GM21737 (cell line): ENCODE results near the gene TMEM185B.
"Not testable (repeated sequence)": the region's sequence is repeated elsewhere in the genome, so short reads cannot be mapped to it uniquely, and the experiment has no call there.

Source experiments
- ATAC-seq: cut with Tn5 transposase; IDR thresholded peaks from one replicate; pipeline ENCODE4 v1.9.1; 2021; ENCODE audit warnings: mild to moderate bottlenecking, moderate library complexity; ENCODE audit not compliant: unreplicated experiment

The TMEM185B gene

DNA sequence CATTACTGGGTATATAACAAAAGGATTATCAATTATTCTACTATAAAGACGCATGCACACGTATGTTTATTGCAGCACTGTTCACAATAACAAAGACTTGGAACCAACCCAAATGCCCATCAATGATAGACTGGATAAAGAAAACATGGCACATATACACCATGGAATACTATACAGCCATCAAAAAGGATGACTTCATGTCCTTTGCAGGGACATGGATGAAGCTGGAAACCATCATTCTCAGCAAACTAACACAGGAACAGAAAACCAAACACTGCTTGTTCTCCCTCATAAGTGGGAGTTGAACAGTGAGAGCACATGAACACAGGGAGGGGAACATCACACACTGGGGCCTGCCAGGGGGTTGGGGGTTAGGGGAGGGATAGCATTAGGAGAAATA, 12.0 kb upstream of the TMEM185B start:
- ATAC-seq, result not testable (repeated sequence)

DNA sequence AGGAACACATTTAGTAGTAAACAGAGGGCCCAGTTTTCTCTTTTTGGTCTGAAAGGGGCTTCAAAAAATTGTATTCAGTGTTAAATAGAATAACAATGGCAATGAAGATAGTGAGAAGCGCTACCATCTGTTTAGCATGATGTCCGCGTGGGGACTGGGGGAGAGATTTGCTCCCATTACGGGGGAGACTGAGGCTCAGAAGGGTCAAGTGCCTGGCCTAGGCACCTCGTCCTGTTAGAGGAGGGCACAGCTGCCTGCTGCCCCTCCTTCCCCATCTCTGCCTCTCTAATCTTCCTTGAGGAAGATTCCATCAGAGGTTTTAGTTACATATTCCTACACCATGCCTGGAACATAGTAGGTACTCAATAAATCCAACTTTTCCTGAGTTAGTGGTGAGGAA, 10.1 kb upstream of the TMEM185B start:
- ATAC-seq, result no peak

DNA sequence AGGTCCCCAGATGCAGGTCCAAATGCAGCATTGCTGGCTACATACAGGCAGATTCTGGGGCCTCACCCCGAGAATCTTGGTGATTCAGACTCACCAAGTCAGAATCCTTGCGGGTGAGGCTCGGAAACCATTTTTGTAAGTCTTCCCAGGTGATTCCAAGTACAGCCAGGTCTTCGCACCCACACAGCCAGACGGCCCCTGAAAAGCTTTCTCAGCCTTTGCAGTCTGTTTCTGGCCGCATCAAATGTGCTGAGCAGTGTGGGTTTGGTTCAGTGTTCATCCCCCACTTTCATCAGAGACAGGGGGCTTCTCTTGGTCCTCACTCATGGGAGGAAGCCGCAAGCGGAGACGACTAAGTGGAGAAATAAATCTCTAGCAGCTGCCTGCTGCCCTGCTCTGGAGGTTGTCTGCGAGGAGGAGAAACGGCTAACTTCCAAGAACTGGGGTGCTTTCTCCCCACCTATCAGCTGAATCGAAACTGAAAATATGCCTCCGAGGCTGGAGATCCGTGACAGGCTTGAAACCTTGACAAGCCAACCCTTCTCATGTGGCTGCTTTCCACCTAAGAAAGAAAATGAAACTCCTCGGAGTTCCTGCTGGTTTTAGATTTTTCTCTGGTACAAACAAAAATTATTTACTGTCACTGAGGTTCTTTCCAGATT, 8.9 kb upstream of the TMEM185B start:
- ATAC-seq, result peak; percentile 82

DNA sequence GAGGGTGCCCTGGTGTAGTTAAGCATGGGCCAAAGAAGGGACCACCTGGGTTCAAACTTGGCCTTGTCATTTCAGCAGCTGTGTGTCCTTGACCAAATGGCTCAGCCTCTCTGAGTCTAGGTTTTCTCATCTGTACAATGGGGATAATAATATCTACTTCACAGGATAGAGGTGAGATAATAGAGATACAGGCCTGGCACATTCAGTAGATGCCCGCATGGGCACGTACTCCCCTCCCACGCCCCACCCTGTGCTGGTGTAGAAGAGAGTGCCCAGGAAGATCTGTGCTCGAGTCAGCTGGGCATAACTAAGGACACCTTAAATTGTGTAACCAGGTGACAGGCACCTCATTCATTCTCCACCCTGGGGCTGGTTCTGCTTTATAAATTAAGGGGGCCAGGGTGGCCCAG, 8.4 kb upstream of the TMEM185B start:
- ATAC-seq, result peak; percentile 12

DNA sequence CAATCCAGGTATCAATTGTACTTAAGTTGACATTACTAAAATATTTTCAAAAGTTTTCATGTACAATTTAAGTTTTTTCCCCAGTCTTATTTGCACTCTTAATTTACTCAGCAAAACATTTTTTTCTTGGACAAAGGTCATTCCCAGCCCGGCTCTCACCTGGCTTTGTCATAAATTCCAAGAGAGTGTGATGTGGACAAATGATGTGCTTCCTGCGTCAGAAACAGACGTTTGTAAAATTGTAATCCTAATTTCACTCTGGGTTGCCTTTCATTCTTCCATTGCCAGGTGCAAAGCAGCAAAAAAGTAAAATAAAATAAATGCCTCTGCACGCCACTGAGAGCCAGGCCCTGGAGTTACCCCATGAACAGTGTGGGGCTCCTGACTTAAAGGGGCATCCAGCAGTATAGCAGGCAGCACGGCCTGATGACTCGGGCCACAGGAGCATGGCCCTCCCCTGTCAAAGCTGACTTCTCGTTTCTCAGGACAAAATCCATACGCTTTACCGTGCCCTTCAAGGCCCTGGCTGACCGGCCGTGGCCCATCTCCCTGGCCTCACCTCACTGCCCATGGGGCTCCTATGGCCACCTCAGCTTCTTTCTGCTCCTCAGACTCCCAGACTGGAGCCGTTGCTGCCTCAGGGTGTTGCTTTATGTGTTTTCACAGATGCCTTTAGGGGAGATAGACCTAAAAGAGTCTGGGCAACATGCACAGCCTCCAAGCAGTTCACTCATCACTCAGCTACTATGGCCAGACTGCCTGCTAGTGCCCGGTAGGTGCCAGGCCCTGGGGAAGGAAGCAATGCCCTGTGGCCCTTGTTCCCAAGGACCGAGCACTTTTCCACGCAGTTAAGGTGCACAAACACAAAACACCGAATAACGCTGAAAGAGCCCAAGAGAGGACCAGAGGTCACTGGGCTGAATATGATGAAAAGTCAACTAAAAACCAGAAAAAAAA, 7.6 kb upstream of the TMEM185B start:
- no peak for ATAC-seq

DNA sequence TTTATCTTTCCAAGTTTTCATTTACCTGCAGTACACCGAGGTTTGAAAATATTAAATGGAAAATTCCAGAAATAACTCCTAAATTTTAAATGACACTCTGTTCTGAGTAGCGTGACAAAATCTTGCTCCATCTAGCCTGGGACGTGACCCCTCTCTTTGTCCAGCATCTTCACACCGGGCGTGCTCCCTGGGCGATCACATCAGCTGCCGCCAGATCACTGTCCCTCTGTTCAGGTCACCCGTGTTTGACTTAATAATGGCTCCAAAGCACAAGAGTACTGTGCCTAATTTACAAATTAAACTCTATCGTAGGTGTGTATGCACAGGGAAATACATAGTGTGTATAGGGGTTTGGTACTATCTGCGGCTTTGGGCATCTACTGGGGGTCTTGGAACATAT, 6.1 kb upstream of the TMEM185B start:
- ATAC-seq, result no peak

DNA sequence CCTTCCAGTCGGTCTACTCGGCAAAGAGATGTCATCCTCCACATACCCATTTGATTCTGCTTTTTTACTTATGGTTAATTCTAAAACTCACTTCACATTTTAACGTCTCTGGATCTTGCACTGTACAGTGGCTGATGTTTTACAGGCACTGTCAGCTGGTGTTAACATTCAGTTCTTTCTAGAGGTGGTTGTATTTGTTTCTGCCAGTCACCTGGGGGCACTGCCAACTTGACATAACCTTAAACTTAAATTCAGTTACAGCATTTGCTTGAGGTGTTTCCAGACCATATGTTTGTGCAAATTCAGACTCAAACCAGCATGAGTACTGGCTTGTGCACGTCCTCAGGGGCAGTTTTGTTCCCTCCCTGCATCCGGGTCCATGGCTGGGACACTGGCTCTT, 5.3 kb upstream of the TMEM185B start:
- no peak for ATAC-seq

DNA sequence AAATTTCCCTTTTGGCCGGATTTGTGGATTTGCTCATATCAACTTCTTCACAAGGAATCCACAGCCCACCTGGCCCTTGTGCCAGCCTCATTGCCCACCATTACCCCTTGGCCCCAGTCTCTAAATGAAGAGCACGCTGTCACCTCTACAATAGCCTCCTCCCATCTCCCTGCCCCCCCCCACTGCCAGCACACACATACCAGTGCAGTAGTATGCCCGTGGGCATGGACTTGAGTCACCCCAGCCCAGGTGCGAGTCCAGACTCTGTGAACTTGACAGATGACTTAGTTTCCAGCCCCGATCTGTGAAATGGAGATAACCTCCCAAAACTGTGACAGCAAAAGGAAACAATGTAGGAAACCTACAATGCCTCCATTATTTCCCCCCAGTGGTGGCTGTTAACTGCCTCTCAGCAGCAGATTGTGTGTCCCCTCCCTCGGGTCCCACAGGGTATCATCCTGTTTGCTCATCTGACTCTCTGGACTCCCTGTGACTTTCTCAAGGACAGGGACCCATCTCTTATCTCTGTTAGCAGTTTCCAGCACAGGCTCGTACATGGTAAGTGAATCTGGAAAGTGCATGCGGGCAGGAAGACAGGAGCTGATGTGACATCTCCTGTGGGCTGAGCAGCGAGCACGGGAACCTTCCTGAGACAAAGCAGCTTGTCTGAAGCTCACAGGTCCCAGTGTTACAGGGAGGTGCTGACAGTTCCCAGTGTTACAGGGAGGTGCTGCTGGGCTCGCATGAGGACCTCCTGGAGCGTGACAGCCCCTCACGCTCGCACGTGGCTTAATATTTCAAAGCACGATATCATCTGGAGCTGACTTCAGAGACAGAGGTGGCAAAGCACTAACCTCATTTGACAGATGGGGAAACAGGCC, 4.2 kb upstream of the TMEM185B start:
- no peak for ATAC-seq

DNA sequence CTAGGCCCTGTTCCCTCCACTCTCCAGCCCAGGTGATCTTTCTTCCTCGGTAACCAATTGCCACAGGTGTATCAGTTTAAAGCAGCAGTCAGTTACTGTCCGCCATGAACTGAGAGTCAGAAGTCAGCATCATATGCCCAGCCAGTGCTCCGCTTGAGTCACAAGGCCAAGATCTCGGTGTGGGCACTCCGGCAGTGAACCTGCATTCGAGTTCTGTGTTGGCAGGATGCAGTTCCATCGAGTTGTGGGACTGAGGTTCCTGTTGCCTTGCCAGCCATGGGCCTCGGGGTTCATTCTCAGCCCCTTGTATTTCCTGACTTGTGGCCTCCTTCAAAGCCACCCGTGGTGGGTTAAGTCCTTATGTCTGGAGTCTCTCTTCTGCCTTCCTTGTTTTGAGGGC, 3.1 kb upstream of the TMEM185B start:
- no peak for ATAC-seq

DNA sequence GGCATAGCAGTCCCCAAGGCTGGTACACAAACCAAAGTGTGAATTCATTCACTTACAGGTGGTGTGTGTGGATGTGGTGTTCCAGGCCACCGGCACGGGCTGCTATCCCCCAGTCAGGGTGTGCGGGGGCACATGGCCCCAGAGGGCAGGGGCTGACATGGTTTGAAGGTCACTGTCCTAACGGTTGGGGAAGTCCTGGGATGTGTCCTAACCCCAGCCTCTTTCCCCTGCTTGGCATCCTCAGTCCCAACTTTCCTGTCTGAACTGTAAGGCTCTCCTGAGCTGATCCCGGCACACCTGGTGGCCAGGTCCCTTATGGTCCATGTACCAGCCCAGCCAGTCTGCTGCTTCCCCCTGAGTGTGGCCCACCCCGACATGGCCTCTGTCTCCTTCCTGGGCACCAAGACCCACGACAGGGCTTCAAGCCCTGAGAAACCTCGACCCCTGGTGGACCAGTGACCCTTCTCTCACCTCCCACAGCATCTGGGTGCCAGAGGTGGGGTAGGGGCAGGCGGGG, 2.4 kb upstream of the TMEM185B start:
- ATAC-seq, result no peak

DNA sequence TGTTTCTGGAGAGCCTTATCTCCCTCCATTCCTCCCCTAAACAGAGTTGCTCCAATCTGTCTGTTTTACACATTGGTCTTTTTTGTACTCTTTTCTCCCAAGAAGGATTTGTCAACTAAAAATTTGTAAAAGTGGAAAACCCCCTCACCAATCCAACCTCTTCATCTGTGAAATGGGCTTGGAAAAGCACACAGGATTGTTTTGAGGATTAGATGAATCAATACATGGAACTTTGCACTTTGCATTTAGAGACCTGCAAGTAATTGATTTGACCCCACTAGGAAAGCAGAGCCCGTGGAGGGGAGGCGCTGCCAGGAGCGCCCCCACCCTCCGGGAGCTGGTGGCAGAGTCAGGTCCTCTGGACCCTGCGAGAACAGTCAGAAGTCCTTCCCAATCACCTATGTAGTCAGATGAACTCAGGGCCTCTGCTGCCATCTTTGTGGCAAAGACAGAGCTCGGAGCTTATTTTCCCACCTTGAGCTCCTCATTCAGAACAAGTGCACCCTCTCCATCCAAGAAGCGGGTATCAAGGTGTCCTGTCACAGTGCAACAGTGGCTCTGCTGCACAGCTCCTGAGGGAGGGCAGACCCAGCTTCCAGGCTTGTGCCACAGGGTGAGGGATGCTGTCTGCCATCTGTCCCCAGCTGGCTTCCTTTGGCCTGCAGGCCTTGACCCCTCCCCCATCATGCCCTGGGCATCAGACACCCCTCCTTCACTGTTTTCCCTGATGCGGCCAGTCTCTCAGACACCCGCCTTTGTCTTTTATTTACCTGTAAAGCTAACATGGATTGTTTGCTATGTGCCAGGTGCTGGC, 1.7 kb upstream of the TMEM185B start:
- ATAC-seq, result no peak

DNA sequence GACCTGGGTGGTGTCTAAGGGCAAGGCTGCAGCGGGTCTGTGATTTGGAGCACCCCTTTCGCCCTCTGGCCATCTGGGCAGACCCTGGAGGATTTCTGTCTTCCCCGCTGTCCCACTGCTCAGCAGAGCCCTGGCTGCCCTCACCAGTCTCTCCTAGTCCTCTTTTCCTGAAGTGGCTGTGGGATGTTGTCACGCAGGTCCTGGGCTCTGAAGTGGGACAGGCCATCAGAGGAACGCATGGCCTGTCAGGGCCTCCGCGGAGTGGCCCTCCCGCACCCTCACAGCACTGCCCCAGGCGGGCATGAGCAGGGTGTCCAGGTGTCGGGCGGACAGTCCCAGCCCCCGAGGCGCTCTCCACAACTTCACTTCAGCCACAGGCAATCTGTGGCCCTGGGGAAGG, 1.1 kb upstream of the TMEM185B start:
- ATAC-seq, result no peak

DNA sequence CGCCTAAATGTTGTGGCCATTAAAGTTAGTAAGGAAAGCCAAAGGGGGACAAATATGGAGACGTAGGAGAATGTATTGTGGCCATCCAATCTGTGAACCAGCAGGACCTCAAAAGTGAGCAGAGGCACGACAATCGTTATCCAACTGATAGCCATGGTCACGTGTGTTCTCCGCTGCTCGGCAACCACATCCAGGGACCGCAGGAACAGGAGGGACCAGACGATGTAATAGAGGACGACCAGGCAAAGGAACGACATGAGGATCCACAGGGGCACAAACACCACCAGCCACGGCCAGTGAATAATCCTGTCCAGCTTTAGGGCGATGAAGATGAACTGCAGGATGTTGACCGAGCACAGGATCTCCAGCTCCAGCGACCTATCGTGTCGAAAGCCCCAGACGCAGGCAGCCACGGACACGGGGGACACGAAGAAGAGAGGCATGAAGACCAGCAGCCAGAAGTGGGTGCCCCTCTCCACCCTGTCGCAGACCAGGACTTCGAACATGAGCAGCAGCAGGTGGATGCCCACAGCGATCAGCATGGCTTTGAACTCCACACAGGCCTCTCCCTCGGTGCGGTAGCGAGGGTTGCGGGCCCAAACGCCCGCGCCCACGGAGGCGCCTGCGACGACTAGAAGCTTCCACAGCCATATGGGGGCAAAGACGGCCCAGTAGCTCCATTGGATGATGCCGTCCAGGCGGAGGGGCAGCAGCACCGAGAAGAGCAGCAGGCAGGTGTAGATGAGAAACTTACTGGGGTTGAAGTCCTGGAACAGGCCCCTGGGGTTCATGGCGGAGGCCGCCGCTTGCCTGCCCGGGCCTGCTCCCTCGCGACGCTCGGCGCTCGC, 790 bp downstream of the TMEM185B start:
- no peak for ATAC-seq

DNA sequence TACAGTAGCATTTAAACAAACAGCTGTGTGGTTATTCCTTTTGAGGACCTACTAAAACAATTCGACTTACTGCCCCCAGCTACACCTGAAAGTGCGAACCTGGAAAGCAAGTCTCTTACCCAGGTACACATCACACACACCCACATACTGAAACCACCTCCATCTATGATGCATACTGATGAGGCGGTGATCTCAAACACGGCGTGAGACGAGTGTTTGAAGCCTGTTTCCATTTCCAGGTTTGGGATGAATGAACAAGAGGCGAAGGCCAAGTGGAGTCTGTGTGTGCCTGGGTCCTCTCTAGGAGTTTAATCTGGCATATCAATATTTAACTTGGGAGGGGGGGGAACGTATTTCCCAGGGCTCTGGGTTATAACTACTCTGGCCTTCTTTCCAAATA, 1.6 kb downstream of the TMEM185B start:
- ATAC-seq, result no peak

DNA sequence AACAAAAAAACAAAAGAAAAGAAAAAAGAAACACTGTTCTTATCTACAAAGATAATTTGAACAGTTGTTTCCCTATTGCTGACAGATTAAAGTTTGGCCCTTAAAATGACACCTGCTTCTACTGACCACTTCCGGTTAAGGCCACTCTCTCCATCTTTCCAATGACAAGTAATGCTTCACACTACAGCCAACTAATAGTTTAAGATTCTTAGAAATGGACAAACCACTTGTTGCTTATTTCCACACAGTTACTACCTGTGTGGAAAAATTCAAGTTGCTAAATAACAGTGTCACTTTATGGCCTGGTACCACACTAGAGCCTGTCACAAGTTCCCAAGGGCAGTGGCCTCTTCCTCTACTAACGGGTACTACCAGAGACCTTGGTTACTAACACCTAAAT, 2.4 kb downstream of the TMEM185B start:
- no peak for ATAC-seq

DNA sequence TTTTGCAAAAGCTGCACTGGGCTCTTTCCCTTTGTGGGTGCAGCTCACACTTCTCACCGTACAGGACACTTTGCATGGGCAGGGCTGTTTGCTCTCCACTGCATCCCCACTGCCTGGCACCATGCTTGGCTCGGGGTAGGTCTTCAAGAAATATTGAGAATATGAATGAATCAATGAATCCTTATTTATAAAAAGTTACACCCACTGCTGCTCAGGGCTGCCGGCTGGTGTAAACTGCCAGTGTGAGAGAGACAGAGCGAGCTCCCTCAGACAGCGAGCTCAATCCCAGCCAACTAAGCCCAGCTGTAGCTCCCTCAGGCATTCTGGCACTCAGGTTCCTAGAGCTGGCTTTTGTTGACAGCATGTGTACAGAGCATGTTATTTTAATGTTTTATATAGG, 3.4 kb downstream of the TMEM185B start:
- no peak for ATAC-seq

DNA sequence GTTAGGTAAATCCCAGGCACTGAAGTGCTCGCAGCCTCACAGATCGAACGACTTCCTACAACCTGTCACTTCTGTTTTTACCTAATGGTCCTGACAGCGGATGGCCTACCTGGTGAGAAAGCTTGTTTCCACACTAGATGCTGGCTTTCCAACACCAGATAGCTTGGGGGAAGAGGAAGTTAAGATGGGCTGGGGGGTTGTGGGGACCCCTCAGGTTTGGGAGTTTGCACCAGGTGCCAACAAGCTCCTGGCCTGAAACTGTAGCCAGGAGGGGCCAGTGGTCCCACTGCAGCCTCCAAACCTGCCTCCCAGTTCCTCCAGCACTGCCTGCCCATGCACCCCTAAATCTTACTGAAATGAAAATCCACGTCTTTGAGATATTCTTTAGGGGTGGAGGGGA, 3.9 kb downstream of the TMEM185B start:
- ATAC-seq, result no peak

DNA sequence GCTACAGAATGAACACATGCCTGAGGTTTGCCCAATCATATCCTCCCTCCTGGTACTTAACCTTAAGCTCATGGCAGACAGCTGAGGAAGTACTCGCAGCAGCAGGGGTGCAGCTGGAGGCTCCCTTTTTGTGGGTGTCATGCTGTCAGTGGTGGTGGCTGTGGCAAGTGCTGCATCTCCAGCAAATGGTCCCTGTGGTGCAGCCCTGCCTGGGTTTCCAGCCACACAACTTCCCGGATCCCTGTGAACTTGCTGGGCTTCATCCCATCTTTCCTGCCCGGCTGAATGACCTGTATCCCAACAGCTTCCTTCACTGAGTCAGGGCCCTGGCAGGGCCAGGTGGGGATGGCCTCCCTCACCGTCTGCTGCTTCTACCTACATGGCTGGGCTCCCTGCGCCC, 5.0 kb downstream of the TMEM185B start:
- ATAC-seq, result no peak

DNA sequence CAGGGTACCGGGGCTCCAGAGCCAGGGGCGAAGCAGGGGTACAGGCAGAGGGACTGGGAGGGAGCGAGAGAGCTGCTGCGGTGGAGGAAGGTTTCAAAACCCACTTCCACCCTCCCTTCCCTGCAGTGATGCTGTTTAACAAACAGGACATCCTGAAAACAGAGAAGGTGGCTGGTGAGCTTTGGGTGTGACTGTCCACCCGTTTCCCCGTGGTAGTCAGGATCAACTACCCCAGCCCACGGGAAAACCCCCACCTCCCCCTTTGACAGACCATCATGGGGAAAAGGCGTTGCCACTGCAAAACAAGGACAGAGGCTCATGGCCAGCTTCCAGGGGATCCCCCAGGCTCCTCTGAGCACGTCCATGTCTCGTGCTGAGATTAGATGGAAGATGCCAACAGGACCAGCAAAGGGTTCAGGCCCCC, 12.9 kb downstream of the TMEM185B start:
- ATAC-seq, result no peak
